Effector memory CD4-positive, alpha-beta T cell (primary cell): ENCODE measurements around the gene CEP20.

Experiments
- DNase-seq, 3 donors: peaks; one replicate each; pipeline ENCODE4 v3.0.0-alpha.2; 2020
- H3K27ac ChIP-seq: 2 replicates; pipeline ENCODE4 v1.7.0; 2013; ENCODE audit warnings: mild to moderate bottlenecking, low read length, moderate library complexity; ENCODE audit not compliant: insufficient read depth, poor library complexity, severe bottlenecking
- H3K27me3 ChIP-seq: replicated peaks from 2 replicates; pipeline ENCODE4 v1.7.0; 2013; ENCODE audit warnings: mild to moderate bottlenecking, low read length; ENCODE audit not compliant: insufficient read depth, control insufficient read depth, poor library complexity, severe bottlenecking
- H3K36me3 ChIP-seq: 2 replicates; pipeline ENCODE4 v1.7.0; 2013; ENCODE audit warnings: mild to moderate bottlenecking, low read length, moderate library complexity; ENCODE audit not compliant: control insufficient read depth, insufficient read depth
- H3K4me1 ChIP-seq: 2 replicates; pipeline ENCODE4 v1.7.0; 2013; ENCODE audit warnings: low read length, mild to moderate bottlenecking; ENCODE audit not compliant: control insufficient read depth, insufficient read depth, poor library complexity, severe bottlenecking
- H3K4me3 ChIP-seq: 2 replicates; pipeline ENCODE4 v1.7.0; 2013; ENCODE audit warnings: low read length, low read depth, mild to moderate bottlenecking; ENCODE audit not compliant: insufficient read depth, poor library complexity, severe bottlenecking
- H3K9me3 ChIP-seq: 2 replicates; pipeline ENCODE4 v1.7.0; 2013; ENCODE audit warnings: mild to moderate bottlenecking, low read length, moderate library complexity; ENCODE audit not compliant: control insufficient read depth

CEP20 gene

DNA sequence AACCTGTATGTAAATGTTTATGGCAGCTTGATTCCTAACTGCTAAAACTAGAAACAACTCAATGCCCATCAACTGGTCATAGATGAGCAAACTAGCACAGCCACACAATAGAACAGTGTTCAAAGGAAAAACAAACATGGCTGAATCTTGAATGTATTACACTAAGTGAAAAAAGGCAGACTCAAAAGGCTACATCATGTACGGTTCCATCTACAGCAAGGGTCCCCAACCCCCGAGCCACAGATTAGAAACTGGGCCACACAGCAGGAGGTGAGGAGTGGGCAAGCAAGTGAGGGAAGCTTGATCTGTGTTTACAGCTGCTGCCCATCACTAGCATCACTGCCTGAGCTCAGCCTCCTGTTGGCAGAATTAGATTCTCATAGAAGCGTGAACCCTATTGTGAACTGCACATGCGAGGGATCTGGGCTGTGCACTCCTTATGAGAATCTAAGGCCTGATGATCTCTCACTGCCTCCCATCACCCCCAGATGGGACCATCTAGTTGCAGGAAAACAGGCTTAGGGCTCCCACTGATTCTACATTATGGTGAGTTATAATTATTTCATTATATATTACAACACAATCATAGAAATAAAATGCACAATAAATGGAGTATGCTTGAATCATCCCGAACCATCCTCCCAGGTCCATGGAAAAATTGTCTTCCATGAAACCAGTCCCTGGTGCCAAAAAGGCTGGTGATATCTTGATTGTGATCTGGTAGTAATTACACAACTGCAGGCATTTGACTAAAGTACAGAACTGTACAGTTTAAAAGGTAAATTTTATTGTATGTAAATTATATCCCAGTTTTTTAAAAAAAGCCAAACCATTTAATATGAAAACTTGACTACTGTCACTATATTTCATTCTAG lies 7.7 kb downstream of the CEP20 start:
- no peak overlapping the region for H3K4me3 ChIP-seq
- H3K36me3 ChIP-seq: peaks cover 27% of the 10 kb centered on the region
- H3K9me3 ChIP-seq: no peaks in the 10 kb centered on the region
- H3K4me1 ChIP-seq: no peaks in the 10 kb centered on the region
- DNase-seq: no peak
- H3K27ac ChIP-seq: no peak overlapping the region
- H3K27me3 ChIP-seq: no peaks in the 10 kb centered on the region

DNA sequence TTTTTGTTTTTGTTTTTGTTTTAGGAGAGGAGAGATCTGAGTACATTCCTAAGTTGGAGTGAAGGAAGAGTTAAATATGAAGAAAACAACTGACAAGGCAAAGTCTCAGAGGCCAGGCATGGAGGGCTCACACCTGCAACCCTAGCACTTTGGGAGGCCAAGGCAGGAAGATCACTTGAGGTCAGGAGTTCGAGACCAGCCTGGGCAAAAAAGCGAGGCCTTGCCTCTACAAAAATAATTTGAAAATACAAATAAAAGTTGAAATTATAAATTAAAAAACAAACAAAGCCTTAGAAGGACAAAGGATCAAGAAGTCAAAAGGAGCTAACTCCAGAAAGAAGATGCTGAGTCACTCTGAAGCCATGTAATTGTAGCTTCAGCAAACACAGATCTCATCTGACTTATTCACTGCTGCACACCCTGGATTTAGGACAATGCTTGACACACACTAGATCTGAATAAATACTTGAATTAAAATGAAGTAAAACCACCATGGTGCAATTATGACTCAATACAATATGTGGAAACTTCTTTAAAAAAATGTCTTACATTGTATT lies 9.1 kb downstream of the CEP20 start:
- no peaks in the 10 kb centered on the region for H3K4me1 ChIP-seq
- peaks cover 31% of the 10 kb centered on the region for H3K36me3 ChIP-seq
- H3K27ac ChIP-seq: no peak overlapping the region
- no peaks in the 10 kb centered on the region for H3K9me3 ChIP-seq
- no peak overlapping the region for H3K4me3 ChIP-seq
- no peak for DNase-seq
- H3K27me3 ChIP-seq: no peaks in the 10 kb centered on the region

DNA sequence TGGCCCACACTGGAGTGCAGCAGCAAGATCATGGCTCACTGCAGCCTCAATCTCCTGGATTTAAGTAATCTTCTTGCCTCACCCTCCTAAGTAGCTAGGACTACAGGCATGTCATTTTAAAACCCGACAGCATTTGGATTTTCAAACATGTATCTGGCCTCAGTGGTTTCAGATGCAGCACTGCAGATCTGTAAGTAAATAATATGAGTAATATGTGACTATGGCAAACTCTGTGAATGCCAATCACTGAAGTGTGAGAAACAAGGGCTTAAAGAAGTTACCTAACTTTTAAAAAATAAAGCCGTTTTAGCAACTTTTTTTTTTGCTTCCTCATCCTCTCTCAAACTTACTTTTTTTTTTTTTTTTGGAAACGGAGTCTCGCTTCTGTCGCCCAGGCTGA lies 11.9 kb downstream of the CEP20 start:
- DNase-seq: no peak
- H3K36me3 ChIP-seq: peaks cover 23% of the 10 kb centered on the region
- no peak overlapping the region for H3K27ac ChIP-seq
- no peaks in the 10 kb centered on the region for H3K4me1 ChIP-seq
- no peak overlapping the region for H3K4me3 ChIP-seq
- H3K27me3 ChIP-seq: no peaks in the 10 kb centered on the region
- H3K9me3 ChIP-seq: no peaks in the 10 kb centered on the region

DNA sequence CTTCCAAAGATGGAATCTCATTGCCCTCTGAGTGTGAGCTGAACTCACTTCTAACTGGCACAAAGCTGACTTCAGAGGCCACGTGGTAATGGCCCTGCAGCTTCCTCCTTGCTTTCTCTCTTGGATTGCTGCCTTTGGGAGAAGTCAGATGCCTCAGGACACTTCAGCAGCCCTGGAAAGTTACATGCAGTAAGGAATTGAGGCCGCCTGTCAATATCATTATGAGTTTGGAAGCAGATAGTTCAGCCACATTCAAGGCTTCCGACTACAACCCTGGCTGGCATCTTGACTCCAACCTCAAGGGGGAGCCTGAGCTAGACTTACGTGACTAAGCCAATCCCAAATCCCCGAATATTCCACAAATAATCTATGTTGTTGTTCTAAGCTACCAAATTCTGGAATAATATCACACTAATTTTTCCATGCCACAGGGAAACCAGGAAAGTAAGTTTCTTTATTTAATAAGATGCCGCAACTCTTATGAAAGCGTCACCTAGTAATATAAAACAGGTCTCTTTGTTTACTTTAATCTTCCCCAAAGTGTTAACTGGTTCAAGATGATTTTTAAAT lies 13.6 kb downstream of the CEP20 start:
- no peak overlapping the region for H3K27ac ChIP-seq
- no peaks in the 10 kb centered on the region for H3K4me1 ChIP-seq
- H3K4me3 ChIP-seq: no peak overlapping the region
- no peak for DNase-seq
- H3K27me3 ChIP-seq: no peaks in the 10 kb centered on the region
- H3K9me3 ChIP-seq: no peaks in the 10 kb centered on the region
- H3K36me3 ChIP-seq: peaks cover 32% of the 10 kb centered on the region

DNA sequence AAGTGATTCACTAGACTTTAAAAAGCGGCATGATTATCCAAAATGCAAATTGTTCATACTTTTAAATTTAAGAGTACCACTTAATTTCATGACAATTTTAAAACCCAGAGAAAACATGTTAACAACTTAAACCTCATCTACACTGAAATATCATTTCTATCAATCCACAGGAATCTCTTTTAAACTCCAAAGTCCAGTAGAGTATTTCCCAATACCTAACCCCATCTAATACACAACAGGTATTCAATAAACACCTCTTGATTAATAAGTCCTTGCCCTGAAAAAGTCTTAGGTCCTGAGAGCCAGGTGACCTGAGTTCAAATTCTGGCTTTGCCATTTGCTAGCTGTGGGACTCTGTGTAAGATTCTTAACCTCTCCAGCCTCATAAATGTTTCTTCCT lies 14.7 kb downstream of the CEP20 start:
- H3K36me3 ChIP-seq: peaks cover 30% of the 10 kb centered on the region
- no peak overlapping the region for H3K4me3 ChIP-seq
- DNase-seq: no peak
- no peaks in the 10 kb centered on the region for H3K27me3 ChIP-seq
- no peak overlapping the region for H3K27ac ChIP-seq
- no peaks in the 10 kb centered on the region for H3K4me1 ChIP-seq
- H3K9me3 ChIP-seq: no peaks in the 10 kb centered on the region

DNA sequence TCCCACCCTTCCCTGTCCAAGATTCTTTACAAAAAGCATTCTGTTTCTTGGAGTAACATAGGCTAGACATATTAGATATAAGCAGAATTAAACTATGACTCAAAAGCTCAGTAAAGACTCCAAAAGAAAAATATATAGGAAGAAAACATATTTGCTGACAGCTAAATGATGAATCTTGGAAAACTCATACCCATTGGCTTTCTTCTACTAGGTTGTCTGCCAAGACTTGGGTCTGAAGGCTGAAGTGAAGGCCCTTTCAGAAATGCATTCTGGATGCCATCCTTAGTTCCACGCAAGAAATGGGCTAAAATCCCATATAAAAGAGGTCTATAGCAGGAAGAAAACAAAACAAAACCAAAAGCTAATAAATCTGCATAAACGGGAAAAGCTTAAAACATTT lies 15.1 kb downstream of the CEP20 start:
- no peaks in the 10 kb centered on the region for H3K9me3 ChIP-seq
- H3K4me3 ChIP-seq: no peak overlapping the region
- H3K27ac ChIP-seq: no peak overlapping the region
- H3K4me1 ChIP-seq: no peaks in the 10 kb centered on the region
- no peak for DNase-seq
- H3K36me3 ChIP-seq: peaks cover 29% of the 10 kb centered on the region
- H3K27me3 ChIP-seq: no peaks in the 10 kb centered on the region

DNA sequence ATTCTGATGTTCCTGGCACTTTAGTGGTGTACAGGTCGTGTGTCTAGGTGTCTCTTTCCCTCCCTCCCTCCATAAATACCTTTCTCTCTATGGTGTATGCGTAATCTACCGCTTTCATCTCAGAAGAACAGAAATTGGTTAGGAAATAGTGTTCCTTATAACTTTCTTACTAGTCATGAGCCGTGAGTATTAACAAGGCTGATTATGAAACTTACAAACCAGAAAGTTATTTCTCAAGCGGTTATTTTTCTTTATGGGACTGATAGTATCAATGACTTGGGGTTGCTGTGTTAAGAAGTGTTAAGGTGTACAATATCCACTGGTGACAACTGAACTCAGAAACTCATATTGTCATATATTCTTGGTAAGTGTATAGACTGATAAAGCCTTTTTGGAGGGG lies 18.4 kb downstream of the CEP20 start:
- peaks cover 30% of the 10 kb centered on the region for H3K36me3 ChIP-seq
- H3K9me3 ChIP-seq: no peaks in the 10 kb centered on the region
- H3K27ac ChIP-seq: no peak overlapping the region
- no peaks in the 10 kb centered on the region for H3K27me3 ChIP-seq
- no peak for DNase-seq
- no peak overlapping the region for H3K4me3 ChIP-seq
- no peaks in the 10 kb centered on the region for H3K4me1 ChIP-seq

DNA sequence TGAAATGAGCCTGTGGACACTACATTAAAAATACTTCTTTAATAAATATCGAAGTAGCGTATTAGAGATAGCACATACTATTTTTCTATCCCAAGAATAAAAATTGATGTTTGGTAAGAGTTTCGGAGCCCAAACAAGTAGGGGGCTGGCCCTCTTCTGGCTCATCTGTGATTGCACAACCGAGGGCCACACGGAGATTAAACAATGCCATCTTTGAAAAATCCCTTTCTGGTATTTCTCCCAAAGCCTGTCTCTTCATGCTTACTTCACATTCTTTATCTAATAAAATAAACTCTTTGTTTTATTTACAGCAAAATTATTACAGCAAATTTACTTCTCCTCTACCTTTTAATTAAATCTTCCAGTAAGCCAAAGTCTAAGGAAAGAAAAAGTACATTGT lies 22.0 kb downstream of the CEP20 start:
- peaks cover 30% of the 10 kb centered on the region for H3K36me3 ChIP-seq
- H3K27ac ChIP-seq: no peak overlapping the region
- no peak for DNase-seq
- H3K4me3 ChIP-seq: no peak overlapping the region
- no peaks in the 10 kb centered on the region for H3K9me3 ChIP-seq
- no peaks in the 10 kb centered on the region for H3K27me3 ChIP-seq
- H3K4me1 ChIP-seq: no peaks in the 10 kb centered on the region

DNA sequence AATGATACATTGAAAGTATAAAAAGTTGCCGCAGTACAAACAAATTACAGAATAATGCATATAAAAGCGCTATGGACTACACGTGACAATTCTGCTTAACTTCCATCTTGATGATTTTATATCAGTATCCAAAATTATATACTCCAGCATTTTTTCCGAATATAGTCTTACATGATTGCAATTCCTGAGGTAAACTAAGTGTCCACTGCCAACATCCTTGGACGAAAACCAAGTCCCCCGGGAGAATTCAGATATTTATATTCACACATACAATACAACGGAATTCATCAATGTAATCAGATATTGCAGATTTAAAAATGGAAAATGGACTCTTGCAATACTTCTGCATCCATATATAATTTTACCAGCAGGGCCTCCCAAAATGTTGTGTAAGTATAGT lies 22.7 kb downstream of the CEP20 start:
- no peaks in the 10 kb centered on the region for H3K9me3 ChIP-seq
- no peaks in the 10 kb centered on the region for H3K4me1 ChIP-seq
- H3K27me3 ChIP-seq: no peaks in the 10 kb centered on the region
- DNase-seq: no peak
- no peak overlapping the region for H3K27ac ChIP-seq
- peaks cover 30% of the 10 kb centered on the region for H3K36me3 ChIP-seq
- H3K4me3 ChIP-seq: no peak overlapping the region

DNA sequence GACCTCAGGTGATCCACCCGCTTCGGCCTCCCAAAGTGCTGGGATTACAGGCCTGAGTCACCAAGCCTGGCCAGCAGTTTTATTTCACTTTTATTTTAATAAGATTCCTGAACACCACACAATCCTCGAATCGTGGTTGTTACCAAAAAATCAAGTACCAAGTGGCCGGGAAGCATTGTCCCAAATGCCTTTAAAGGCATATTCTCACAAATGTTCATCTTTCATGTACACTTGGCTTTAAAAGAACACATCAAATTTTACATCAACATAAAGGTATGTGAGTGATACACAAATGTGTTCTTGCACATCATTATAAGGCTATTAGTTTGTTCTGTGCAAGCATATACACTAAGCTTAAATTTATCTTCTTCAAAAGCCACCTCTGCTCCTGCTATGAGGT lies 23.5 kb downstream of the CEP20 start:
- Histone ChIP-seq H3K4me3 (no peak overlapping the region), H3K36me3 (peaks cover 22% of the 10 kb centered on the region), H3K27ac (no peak overlapping the region), H3K27me3 (no peaks in the 10 kb centered on the region), H3K9me3 (no peaks in the 10 kb centered on the region), H3K4me1 (no peaks in the 10 kb centered on the region)
- no peak for DNase-seq
